ENCODE results near the gene KLHL5. TPM values are rescaled to one million over a fixed set of nuclear protein-coding genes. Genes with fewer than 3 reads are reported as not detected.

KLHL5 gene
- total and polyA plus RNA-seq, 4 donors = 8.6 to 56.2 (median 32.8) TPM

- H3K9ac ChIP-seq (ENCODE audit: insufficient read depth in 1 of 2, low read length in 2 of 2) = no peak overlapping the region
- 85 to 93% methylated on average over 4 of the region's 4 CpGs for WGBS, 2 donors
- no peak for TF ChIP-seq CTCF (IDR thresholded peaks at IDR 0.05; ENCODE audit: control extremely low read depth, extremely low read depth)
- no peak overlapping the region for H3K4me3 ChIP-seq
- ATAC-seq (ENCODE audit: insufficient read depth, low FRiP score) = no peak
- no peak for DNase-seq
- H3K4me1 ChIP-seq (ENCODE audit: control insufficient read depth in 5 of 5, insufficient read depth in 5 of 5, low read length in 5 of 5) = no peaks in the 10 kb centered on the region
- no peaks in the 10 kb centered on the region for H3K36me3 ChIP-seq (ENCODE audit: control insufficient read depth in 4 of 4, insufficient read depth in 4 of 4, low read length in 4 of 4)
- no peaks in the 10 kb centered on the region for H3K9me3 ChIP-seq (ENCODE audit: control insufficient read depth in 4 of 4, insufficient read depth in 3 of 4, low read length in 3 of 4)
- no peak overlapping the region for H3K27ac ChIP-seq (ENCODE audit: low read depth in 1 of 2, low read length in 1 of 2)
- H3K27me3 ChIP-seq (ENCODE audit: control insufficient read depth in 3 of 3, insufficient read depth in 3 of 3, low read length in 2 of 3) = no peaks in the 10 kb centered on the region
These were observed 92.0 kb downstream of the KLHL5 start for GRCh38 chr4:39154009-39154408.

GRCh38 chr4:39157520-39157919 lies 95.5 kb downstream of the KLHL5 start:
- H3K27me3 ChIP-seq (ENCODE audit: control insufficient read depth in 3 of 3, insufficient read depth in 3 of 3, low read length in 2 of 3) = no peaks in the 10 kb centered on the region

GRCh38 chr4:39166177-39166576 lies 104.1 kb downstream of the KLHL5 start:
- peaks cover 0 to 7% (median 0%) of the 10 kb centered on the region in 4 donors for H3K9me3 ChIP-seq (ENCODE audit: control insufficient read depth in 4 of 4, insufficient read depth in 3 of 4, low read length in 3 of 4)
- TF ChIP-seq CTCF (IDR thresholded peaks at IDR 0.05; ENCODE audit: control extremely low read depth, extremely low read depth) = no peak
- WGBS, 2 donors = 70 to 84% methylated on average over 3 of the region's 3 CpGs

More at GRCh38 chr4:39157520-39157919, 95.5 kb downstream of the KLHL5 start:
- WGBS, 2 donors = 94 to 95% methylated on average over 2 of the region's 2 CpGs
- H3K36me3 ChIP-seq (ENCODE audit: control insufficient read depth in 4 of 4, insufficient read depth in 4 of 4, low read length in 4 of 4) = no peaks in the 10 kb centered on the region
- DNase-seq = no peak
- no peak overlapping the region for H3K4me3 ChIP-seq
- TF ChIP-seq CTCF (IDR thresholded peaks at IDR 0.05; ENCODE audit: control extremely low read depth, extremely low read depth) = no peak
- no peaks in the 10 kb centered on the region for H3K9me3 ChIP-seq (ENCODE audit: control insufficient read depth in 4 of 4, insufficient read depth in 3 of 4, low read length in 3 of 4)
- H3K27ac ChIP-seq (ENCODE audit: low read depth in 1 of 2, low read length in 1 of 2) = no peak overlapping the region
- no peak for ATAC-seq (ENCODE audit: insufficient read depth, low FRiP score)
- no peak overlapping the region for H3K9ac ChIP-seq (ENCODE audit: insufficient read depth in 1 of 2, low read length in 2 of 2)
- no peaks in the 10 kb centered on the region for H3K4me1 ChIP-seq (ENCODE audit: control insufficient read depth in 5 of 5, insufficient read depth in 5 of 5, low read length in 5 of 5)

GRCh38 chr4:39166669-39167068 lies 104.6 kb downstream of the KLHL5 start:
- no peak for DNase-seq
- no peaks in the 10 kb centered on the region for H3K27me3 ChIP-seq (ENCODE audit: control insufficient read depth in 3 of 3, insufficient read depth in 3 of 3, low read length in 2 of 3)
- ATAC-seq (ENCODE audit: insufficient read depth, low FRiP score) = no peak
- H3K9me3 ChIP-seq (ENCODE audit: control insufficient read depth in 4 of 4, insufficient read depth in 3 of 4, low read length in 3 of 4) = peaks cover 0 to 7% (median 0%) of the 10 kb centered on the region in 4 donors
- no peak overlapping the region for H3K9ac ChIP-seq (ENCODE audit: insufficient read depth in 1 of 2, low read length in 2 of 2)
- H3K27ac ChIP-seq (ENCODE audit: low read depth in 1 of 2, low read length in 1 of 2) = no peak overlapping the region
- no peaks in the 10 kb centered on the region for H3K36me3 ChIP-seq (ENCODE audit: control insufficient read depth in 4 of 4, insufficient read depth in 4 of 4, low read length in 4 of 4)
- 93 to 94% methylated on average over 7 of the region's 7 CpGs for WGBS, 2 donors
- no peak for TF ChIP-seq CTCF (IDR thresholded peaks at IDR 0.05; ENCODE audit: control extremely low read depth, extremely low read depth)
- H3K4me1 ChIP-seq (ENCODE audit: control insufficient read depth in 5 of 5, insufficient read depth in 5 of 5, low read length in 5 of 5) = no peaks in the 10 kb centered on the region
- no peak overlapping the region for H3K4me3 ChIP-seq

More at GRCh38 chr4:39166177-39166576, 104.1 kb downstream of the KLHL5 start:
- Histone ChIP-seq H3K9ac (ENCODE audit: insufficient read depth in 1 of 2, low read length in 2 of 2) (no peak overlapping the region), H3K36me3 (ENCODE audit: control insufficient read depth in 4 of 4, insufficient read depth in 4 of 4, low read length in 4 of 4) (no peaks in the 10 kb centered on the region), H3K27me3 (ENCODE audit: control insufficient read depth in 3 of 3, insufficient read depth in 3 of 3, low read length in 2 of 3) (no peaks in the 10 kb centered on the region), H3K27ac (ENCODE audit: low read depth in 1 of 2, low read length in 1 of 2) (no peak overlapping the region), H3K4me1 (ENCODE audit: control insufficient read depth in 5 of 5, insufficient read depth in 5 of 5, low read length in 5 of 5) (no peaks in the 10 kb centered on the region), H3K4me3 (no peak overlapping the region)
- DNase-seq = no peak
- ATAC-seq (ENCODE audit: insufficient read depth, low FRiP score) = no peak

All from lung (tissue), 12 donors.